Amygdala (tissue), 56 donors: ENCODE measurements around the gene ASTN2.
"Not testable (repeated sequence)": the region's sequence is repeated elsewhere in the genome, so short reads cannot be mapped to it uniquely, and the experiment has no call there.

Source experiments
- DNase-seq, 56 donors: peaks; one replicate each; lab custom pipeline; 2025; lab: John Stamatoyannopoulos, UW

Gene ASTN2

GRCh38 chr9:116941266-116941665 lies 473.6 kb downstream of the ASTN2 start:
- DNase-seq: no peak

GRCh38 chr9:116940614-116941215 lies 474.1 kb downstream of the ASTN2 start:
- no peak for DNase-seq

GRCh38 chr9:116939614-116940013 lies 475.2 kb downstream of the ASTN2 start:
- no peak for DNase-seq

- no peak for DNase-seq
These were observed 475.7 kb downstream of the ASTN2 start for GRCh38 chr9:116939161-116939560.

GRCh38 chr9:116937361-116937760 lies 477.5 kb downstream of the ASTN2 start:
- DNase-seq: no peak

- DNase-seq: no peak
These were observed 479.5 kb downstream of the ASTN2 start for GRCh38 chr9:116935149-116935897.

GRCh38 chr9:116934131-116934530 lies 480.7 kb downstream of the ASTN2 start:
- DNase-seq: no peak

- DNase-seq: no peak
These were observed 481.6 kb downstream of the ASTN2 start for GRCh38 chr9:116933251-116933650.

GRCh38 chr9:116929621-116930020 lies 485.2 kb downstream of the ASTN2 start:
- DNase-seq: no peak

GRCh38 chr9:116928884-116929283 lies 486.0 kb downstream of the ASTN2 start:
- DNase-seq: no peak

- no peak for DNase-seq
These were observed 486.6 kb downstream of the ASTN2 start for GRCh38 chr9:116928289-116928688.

- DNase-seq: no peak
These were observed 487.1 kb downstream of the ASTN2 start for GRCh38 chr9:116927726-116928125.

- DNase-seq: no peak
These were observed 489.7 kb downstream of the ASTN2 start for GRCh38 chr9:116925121-116925520.

GRCh38 chr9:116924462-116925110 lies 490.3 kb downstream of the ASTN2 start:
- DNase-seq: no peak

- not testable (repeated sequence) for DNase-seq
These were observed 496.9 kb downstream of the ASTN2 start for GRCh38 chr9:116917895-116918508.

GRCh38 chr9:116913536-116913935 lies 501.3 kb downstream of the ASTN2 start:
- DNase-seq: no peak

GRCh38 chr9:116910201-116910600 lies 504.7 kb downstream of the ASTN2 start:
- no peak for DNase-seq

GRCh38 chr9:116907989-116908388 lies 506.9 kb downstream of the ASTN2 start:
- DNase-seq: no peak

- DNase-seq: peak in 41 of 56 donors; percentile 1 to 72 (median 24)
These were observed 509.7 kb downstream of the ASTN2 start for GRCh38 chr9:116905171-116905588.

GRCh38 chr9:116904165-116904564 lies 510.7 kb downstream of the ASTN2 start:
- DNase-seq: no peak

- no peak for DNase-seq
These were observed 513.6 kb downstream of the ASTN2 start for GRCh38 chr9:116901260-116901659.
